ENCODE data around the gene TTC17.

- TF ChIP-seq POLR2A (IDR thresholded peaks at IDR 0.05), result no peak
- TF ChIP-seq, protein P1, sequence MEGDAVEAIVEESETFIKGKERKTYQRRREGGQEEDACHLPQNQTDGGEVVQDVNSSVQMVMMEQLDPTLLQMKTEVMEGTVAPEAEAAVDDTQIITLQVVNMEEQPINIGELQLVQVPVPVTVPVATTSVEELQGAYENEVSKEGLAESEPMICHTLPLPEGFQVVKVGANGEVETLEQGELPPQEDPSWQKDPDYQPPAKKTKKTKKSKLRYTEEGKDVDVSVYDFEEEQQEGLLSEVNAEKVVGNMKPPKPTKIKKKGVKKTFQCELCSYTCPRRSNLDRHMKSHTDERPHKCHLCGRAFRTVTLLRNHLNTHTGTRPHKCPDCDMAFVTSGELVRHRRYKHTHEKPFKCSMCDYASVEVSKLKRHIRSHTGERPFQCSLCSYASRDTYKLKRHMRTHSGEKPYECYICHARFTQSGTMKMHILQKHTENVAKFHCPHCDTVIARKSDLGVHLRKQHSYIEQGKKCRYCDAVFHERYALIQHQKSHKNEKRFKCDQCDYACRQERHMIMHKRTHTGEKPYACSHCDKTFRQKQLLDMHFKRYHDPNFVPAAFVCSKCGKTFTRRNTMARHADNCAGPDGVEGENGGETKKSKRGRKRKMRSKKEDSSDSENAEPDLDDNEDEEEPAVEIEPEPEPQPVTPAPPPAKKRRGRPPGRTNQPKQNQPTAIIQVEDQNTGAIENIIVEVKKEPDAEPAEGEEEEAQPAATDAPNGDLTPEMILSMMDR (IDR thresholded peaks at IDR 0.05), result no peak
Observed at GRCh38 chr11:43440486-43440885, 81.8 kb downstream of the TTC17 start.
